ENCODE measurements around the gene S100A9. TPM values are rescaled to one million over a fixed set of nuclear protein-coding genes. Genes with fewer than 3 reads are reported as not detected.
"Not testable (repeated sequence)": the region's sequence is repeated elsewhere in the genome, so short reads cannot be mapped to it uniquely, and the experiment has no call there.

Gene S100A9
- total RNA-seq, 1 donor from 2014 or later, result 19.1 TPM

- peak; percentile 6 for DNase-seq (ENCODE audit: low spot score)
Observed at GRCh38 chr1:153345187-153346076, 12.2 kb upstream of the S100A9 start.

- no peak for DNase-seq (ENCODE audit: low spot score)
Observed at GRCh38 chr1:153346077-153346723, 11.5 kb upstream of the S100A9 start.

GRCh38 chr1:153347049-153347448 is 10.6 kb upstream of the S100A9 start:
- DNase-seq (ENCODE audit: low spot score), result not testable (repeated sequence)

- DNase-seq (ENCODE audit: low spot score), result peak; percentile 7
Observed at GRCh38 chr1:153347856-153348255, 9.8 kb upstream of the S100A9 start.

GRCh38 chr1:153348511-153349362 is 8.9 kb upstream of the S100A9 start, which contains the start of gene PGLYRP4:
PGLYRP4 (minus strand) TSS chr1:153348841; CDS start chr1:153347932, 909 bp downstream.
- DNase-seq (ENCODE audit: low spot score), result peak; percentile 6

- DNase-seq (ENCODE audit: low spot score), result peak; percentile 5
Observed at GRCh38 chr1:153349363-153350320, 8.0 kb upstream of the S100A9 start.

GRCh38 chr1:153350321-153350957 is 7.2 kb upstream of the S100A9 start:
- DNase-seq (ENCODE audit: low spot score), result no peak

- peak; percentile 63 for DNase-seq (ENCODE audit: low spot score)
Observed at GRCh38 chr1:153352523-153352922, 5.1 kb upstream of the S100A9 start.

GRCh38 chr1:153353226-153353947 is 4.3 kb upstream of the S100A9 start:
- no peak for DNase-seq (ENCODE audit: low spot score)

- DNase-seq (ENCODE audit: low spot score), result no peak
Observed at GRCh38 chr1:153354515-153355193, 3.0 kb upstream of the S100A9 start.

GRCh38 chr1:153355445-153356071 is 2.1 kb upstream of the S100A9 start:
- DNase-seq (ENCODE audit: low spot score), result peak; percentile 24

- DNase-seq (ENCODE audit: low spot score), result no peak
Observed at GRCh38 chr1:153356392-153357075, 1.1 kb upstream of the S100A9 start.

- peak; percentile 28 for DNase-seq (ENCODE audit: low spot score)
Observed at GRCh38 chr1:153357076-153357852, 390 bp upstream of the S100A9 start.

GRCh38 chr1:153358691-153358975 is 979 bp downstream of the S100A9 start:
- no peak for DNase-seq (ENCODE audit: low spot score)

GRCh38 chr1:153359241-153359640 is 1.6 kb downstream of the S100A9 start:
- DNase-seq (ENCODE audit: low spot score), result no peak

- DNase-seq (ENCODE audit: low spot score), result no peak
Observed at GRCh38 chr1:153360190-153360589, 2.5 kb downstream of the S100A9 start.
